Prostate gland (tissue), 2 donors: Measurements from ENCODE around the gene BEST4.

ENCODE experiments used
- POLR2A ChIP-seq: fragments of 450-650 bp; IDR thresholded peaks from one replicate; pipeline ENCODE4 v1.6.1; 2016; ENCODE audit warnings: antibody characterized with exemption, mild to moderate bottlenecking
- TF ChIP-seq, protein P1 (sequence below), 4 experiments: fragments of 200-600 bp in 2 of 4; fragments of 450-650 bp in 2 of 4; sonication (generic) in 2 of 4; IDR thresholded peaks; 1 replicate in 3 of 4; 2 replicates in 1 of 4; pipeline ENCODE4 v1.5.1; 2016 to 2019; ENCODE audit warnings: antibody characterized with exemption in 4 of 4, mild to moderate bottlenecking in 2 of 4, moderate library complexity in 2 of 4

DNA sequence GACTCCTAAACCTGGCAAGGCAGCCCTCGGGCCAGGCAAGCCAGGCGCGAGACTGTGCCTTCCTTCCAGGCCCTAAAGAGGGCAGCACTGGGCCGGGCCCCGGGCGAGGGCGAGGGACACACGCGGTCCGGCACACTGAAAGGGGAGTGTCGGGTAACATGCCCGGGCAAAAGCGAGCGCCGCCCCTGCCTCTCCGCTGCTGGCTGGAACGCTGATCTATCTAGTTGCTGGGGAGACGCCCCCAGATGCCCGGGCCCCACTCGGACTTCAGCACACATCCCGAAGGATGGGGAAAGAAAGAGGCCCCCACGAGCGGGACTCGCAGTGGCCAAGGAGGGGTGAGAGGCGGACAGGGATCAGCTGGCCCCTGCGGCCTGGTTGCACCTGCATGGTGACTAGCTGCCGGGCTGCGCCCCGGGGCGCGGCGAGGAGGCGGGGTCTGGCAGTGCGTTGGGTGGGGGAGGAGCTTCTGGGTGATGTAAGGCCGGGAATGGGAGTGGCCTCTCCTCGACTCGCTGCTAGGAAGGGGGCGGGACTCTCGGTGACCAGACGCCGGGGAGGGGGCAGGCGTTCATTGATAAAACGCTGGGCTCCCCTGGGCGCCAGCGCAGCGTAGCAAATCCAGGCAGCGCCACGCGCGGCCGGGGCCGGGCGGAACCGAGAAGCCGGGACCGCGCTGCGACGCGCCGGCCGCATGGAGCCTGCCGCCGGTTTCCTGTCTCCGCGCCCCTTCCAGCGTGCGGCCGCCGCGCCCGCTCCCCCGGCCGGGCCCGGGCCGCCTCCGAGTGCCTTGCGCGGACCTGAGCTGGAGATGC lies 12.0 kb upstream of the BEST4 start, which contains the start of gene PLK3:
- TF ChIP-seq, protein P1, sequence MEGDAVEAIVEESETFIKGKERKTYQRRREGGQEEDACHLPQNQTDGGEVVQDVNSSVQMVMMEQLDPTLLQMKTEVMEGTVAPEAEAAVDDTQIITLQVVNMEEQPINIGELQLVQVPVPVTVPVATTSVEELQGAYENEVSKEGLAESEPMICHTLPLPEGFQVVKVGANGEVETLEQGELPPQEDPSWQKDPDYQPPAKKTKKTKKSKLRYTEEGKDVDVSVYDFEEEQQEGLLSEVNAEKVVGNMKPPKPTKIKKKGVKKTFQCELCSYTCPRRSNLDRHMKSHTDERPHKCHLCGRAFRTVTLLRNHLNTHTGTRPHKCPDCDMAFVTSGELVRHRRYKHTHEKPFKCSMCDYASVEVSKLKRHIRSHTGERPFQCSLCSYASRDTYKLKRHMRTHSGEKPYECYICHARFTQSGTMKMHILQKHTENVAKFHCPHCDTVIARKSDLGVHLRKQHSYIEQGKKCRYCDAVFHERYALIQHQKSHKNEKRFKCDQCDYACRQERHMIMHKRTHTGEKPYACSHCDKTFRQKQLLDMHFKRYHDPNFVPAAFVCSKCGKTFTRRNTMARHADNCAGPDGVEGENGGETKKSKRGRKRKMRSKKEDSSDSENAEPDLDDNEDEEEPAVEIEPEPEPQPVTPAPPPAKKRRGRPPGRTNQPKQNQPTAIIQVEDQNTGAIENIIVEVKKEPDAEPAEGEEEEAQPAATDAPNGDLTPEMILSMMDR (IDR thresholded peaks at IDR 0.05), result peak; percentile 78 to 96 (median 86)
- peak; percentile 94 for TF ChIP-seq POLR2A
